ENCODE results near the gene LCE7A.

Gene LCE7A

GRCh38 chr1:152836870-152837269 is 22.9 kb upstream of the LCE7A start:
- no peaks in the 10 kb centered on the region for H3K79me2 ChIP-seq (ENCODE audit: control insufficient read depth, low read length)
- no peaks in the 10 kb centered on the region for H4K20me1 ChIP-seq (ENCODE audit: control insufficient read depth, insufficient read depth, low read depth, low read length)
- no peaks in the 10 kb centered on the region for H3K9me2 ChIP-seq (replicated peaks; ENCODE audit: control insufficient read depth, low read length)
- no peaks in the 10 kb centered on the region for H3F3A ChIP-seq (ENCODE audit: control insufficient read depth, insufficient read depth)
- H3K9me3 ChIP-seq (ENCODE audit: control insufficient read depth, insufficient read depth, low read length): no peaks in the 10 kb centered on the region
- no peaks in the 10 kb centered on the region for H3K4me1 ChIP-seq (ENCODE audit: control insufficient read depth, low read length)
- TF ChIP-seq, protein P1, sequence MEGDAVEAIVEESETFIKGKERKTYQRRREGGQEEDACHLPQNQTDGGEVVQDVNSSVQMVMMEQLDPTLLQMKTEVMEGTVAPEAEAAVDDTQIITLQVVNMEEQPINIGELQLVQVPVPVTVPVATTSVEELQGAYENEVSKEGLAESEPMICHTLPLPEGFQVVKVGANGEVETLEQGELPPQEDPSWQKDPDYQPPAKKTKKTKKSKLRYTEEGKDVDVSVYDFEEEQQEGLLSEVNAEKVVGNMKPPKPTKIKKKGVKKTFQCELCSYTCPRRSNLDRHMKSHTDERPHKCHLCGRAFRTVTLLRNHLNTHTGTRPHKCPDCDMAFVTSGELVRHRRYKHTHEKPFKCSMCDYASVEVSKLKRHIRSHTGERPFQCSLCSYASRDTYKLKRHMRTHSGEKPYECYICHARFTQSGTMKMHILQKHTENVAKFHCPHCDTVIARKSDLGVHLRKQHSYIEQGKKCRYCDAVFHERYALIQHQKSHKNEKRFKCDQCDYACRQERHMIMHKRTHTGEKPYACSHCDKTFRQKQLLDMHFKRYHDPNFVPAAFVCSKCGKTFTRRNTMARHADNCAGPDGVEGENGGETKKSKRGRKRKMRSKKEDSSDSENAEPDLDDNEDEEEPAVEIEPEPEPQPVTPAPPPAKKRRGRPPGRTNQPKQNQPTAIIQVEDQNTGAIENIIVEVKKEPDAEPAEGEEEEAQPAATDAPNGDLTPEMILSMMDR (IDR thresholded peaks at IDR 0.05; ENCODE audit: low read depth, low read length, poor library complexity, severe bottlenecking): no peak
- TF ChIP-seq EZH2phosphoT487 (IDR thresholded peaks at IDR 0.05; ENCODE audit: borderline replicate concordance, low read length): no peak
- no peak overlapping the region for H3K27ac ChIP-seq (ENCODE audit: low read depth, low read length)
- H3K4me3 ChIP-seq (ENCODE audit: low read length): no peak overlapping the region
- H3K27me3 ChIP-seq (ENCODE audit: control insufficient read depth, low read length): peaks cover 4% of the 10 kb centered on the region; the same call in 1 of the 2 replicates
- H3K36me3 ChIP-seq (ENCODE audit: control insufficient read depth, low read length): no peaks in the 10 kb centered on the region
- no peak overlapping the region for H3K4me2 ChIP-seq (ENCODE audit: low read length)

DNA sequence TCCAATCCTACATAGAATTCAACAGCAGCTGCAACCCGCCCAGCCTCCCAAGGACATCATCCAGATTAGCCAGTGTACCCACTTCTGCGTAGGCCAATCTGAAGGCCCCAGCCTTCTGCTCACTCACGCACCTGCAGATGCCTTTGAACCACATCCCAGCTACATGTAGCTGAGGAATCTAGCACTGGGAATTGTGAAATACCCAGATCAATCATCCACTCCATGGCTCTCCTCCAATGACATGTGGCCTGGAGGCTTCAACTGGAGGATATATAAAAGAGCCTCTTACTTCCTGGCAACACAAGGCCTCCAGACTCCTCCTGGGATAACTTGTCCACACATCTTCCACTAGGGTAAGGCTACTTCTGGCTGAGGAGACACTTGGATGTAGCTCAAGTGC is 17.2 kb upstream of the LCE7A start, which contains the start of gene LCE6A:
Gene LCE6A, plus strand, starts transcription at position 301 of the 400 bp plus-strand sequence. CDS start 665 bp downstream, outside the sequence.
- H3K36me3 ChIP-seq (ENCODE audit: control insufficient read depth, low read length): no peaks in the 10 kb centered on the region
- no peaks in the 10 kb centered on the region for H3K9me2 ChIP-seq (replicated peaks; ENCODE audit: control insufficient read depth, low read length)
- no peaks in the 10 kb centered on the region for H3K79me2 ChIP-seq (ENCODE audit: control insufficient read depth, low read length)
- no peak within 1 kb of the TSS for H3K27ac ChIP-seq (ENCODE audit: low read depth, low read length)
- peaks cover 4% of the 10 kb centered on the region; the same call in 1 of the 2 replicates for H3K27me3 ChIP-seq (ENCODE audit: control insufficient read depth, low read length)
- H4K20me1 ChIP-seq (ENCODE audit: control insufficient read depth, insufficient read depth, low read depth, low read length): no peaks in the 10 kb centered on the region
- H3K4me3 ChIP-seq (ENCODE audit: low read length): no peak within 1 kb of the TSS
- no peak for TF ChIP-seq EZH2phosphoT487 (IDR thresholded peaks at IDR 0.05; ENCODE audit: borderline replicate concordance, low read length)
- TF ChIP-seq, protein P1 (IDR thresholded peaks at IDR 0.05; ENCODE audit: low read depth, low read length, poor library complexity, severe bottlenecking): no peak
- H3F3A ChIP-seq (ENCODE audit: control insufficient read depth, insufficient read depth): no peaks in the 10 kb centered on the region
- H3K4me2 ChIP-seq (ENCODE audit: low read length): no peak within 1 kb of the TSS
- H3K9me3 ChIP-seq (ENCODE audit: control insufficient read depth, insufficient read depth, low read length): no peaks in the 10 kb centered on the region
- no peaks in the 10 kb centered on the region for H3K4me1 ChIP-seq (ENCODE audit: control insufficient read depth, low read length)

GRCh38 chr1:152855661-152856060 is 4.1 kb upstream of the LCE7A start:
- no peaks in the 10 kb centered on the region for H3F3A ChIP-seq (ENCODE audit: control insufficient read depth, insufficient read depth)
- H3K4me1 ChIP-seq (ENCODE audit: control insufficient read depth, low read length): no peaks in the 10 kb centered on the region
- no peaks in the 10 kb centered on the region for H4K20me1 ChIP-seq (ENCODE audit: control insufficient read depth, insufficient read depth, low read depth, low read length)
- H3K27me3 ChIP-seq (ENCODE audit: control insufficient read depth, low read length): no peaks in the 10 kb centered on the region
- H3K4me3 ChIP-seq (ENCODE audit: low read length): no peak overlapping the region
- no peak overlapping the region for H3K27ac ChIP-seq (ENCODE audit: low read depth, low read length)
- no peaks in the 10 kb centered on the region for H3K36me3 ChIP-seq (ENCODE audit: control insufficient read depth, low read length)
- no peak for TF ChIP-seq EZH2phosphoT487 (IDR thresholded peaks at IDR 0.05; ENCODE audit: borderline replicate concordance, low read length)
- TF ChIP-seq, protein P1 (IDR thresholded peaks at IDR 0.05; ENCODE audit: low read depth, low read length, poor library complexity, severe bottlenecking): no peak
- H3K9me2 ChIP-seq (replicated peaks; ENCODE audit: control insufficient read depth, low read length): no peaks in the 10 kb centered on the region
- H3K4me2 ChIP-seq (ENCODE audit: low read length): no peak overlapping the region
- H3K9me3 ChIP-seq (ENCODE audit: control insufficient read depth, insufficient read depth, low read length): no peaks in the 10 kb centered on the region
- H3K79me2 ChIP-seq (ENCODE audit: control insufficient read depth, low read length): no peaks in the 10 kb centered on the region

Data from DOHH2 (cell line).